Testis (tissue), 3 donors: ENCODE results near the gene NR4A3. TPM values are rescaled to one million over a fixed set of nuclear protein-coding genes. Genes with fewer than 3 reads are reported as not detected.
"Not testable (repeated sequence)": the region's sequence is repeated elsewhere in the genome, so short reads cannot be mapped to it uniquely, and the experiment has no call there.

Source experiments
- DNase-seq: peaks from one replicate; pipeline ENCODE4 v3.0.0-alpha.2; 2019
- H3K27ac ChIP-seq, 2 donors: fragments of 200-600 bp; sonication (generic); one replicate each; pipeline ENCODE4 v1.5.1; 2019
- H3K27me3 ChIP-seq: fragments of 200-600 bp; sonication (generic); one replicate; pipeline ENCODE4 v1.5.1; 2019
- H3K36me3 ChIP-seq: fragments of 200-600 bp; sonication (generic); one replicate; pipeline ENCODE4 v1.5.1; 2017; ENCODE audit warnings: low read depth; ENCODE audit errors: missing control alignments
- H3K4me1 ChIP-seq: fragments of 200-600 bp; sonication (generic); one replicate; pipeline ENCODE4 v1.5.1; 2019
- H3K4me3 ChIP-seq, 2 donors: fragments of 200-600 bp; sonication (generic); one replicate each; pipeline ENCODE4 v1.5.1; 2017 to 2019
- H3K9me3 ChIP-seq: fragments of 200-600 bp; sonication (generic); one replicate; pipeline ENCODE4 v1.5.1; 2017
- CTCF ChIP-seq, 3 experiments: fragments of 450-650 bp in 2 of 3; fragments of 200-600 bp in 1 of 3; sonication (generic) in 1 of 3; IDR thresholded peaks; one replicate each; pipeline ENCODE4 v1.5.1; 2016 to 2019; ENCODE audit warnings: antibody characterized with exemption in 3 of 3, mild to moderate bottlenecking in 2 of 3, moderate library complexity in 1 of 3
- POLR2A ChIP-seq: fragments of 450-650 bp; IDR thresholded peaks from one replicate; pipeline ENCODE4 v1.6.1; 2017; ENCODE audit warnings: antibody characterized with exemption, mild to moderate bottlenecking, moderate library complexity
- WGBS, 2 donors: methylation state at CpG; one replicate each; pipeline ENCODE4 v1.1.5; 2018; 5-methylcytosine and 5-hydroxymethylcytosine counted together
- intact Hi-C: fragments of 100-400 bp; cut with DNase I; formaldehyde crosslinking; loops from one replicate; pipeline ENCODE4 v1.15.1; 2023; ENCODE audit warnings: low total_unique reads
- polyA plus RNA-seq: library from polyadenylated mRNA; stranded (reverse); fragments of 350-450 nt; fragmentation: Illumina TruSeq; extraction: RNeasy Lipid Tissue Mini Kit (QIAGEN cat#74804); gene quantifications from one replicate; pipeline ENCODE4 v1.2.3, GENCODE V29; 2014; ENCODE audit warnings: low read depth, low replicate concordance; ENCODE audit not compliant: insufficient read depth
- total RNA-seq, 2 donors: library from RNA; depleted of rRNA; stranded (reverse); fragments of >200 nt; gene quantifications; one replicate each; pipeline ENCODE4 v1.2.3, GENCODE V29; 2016

NR4A3 gene
- total and polyA plus RNA-seq, 3 donors from 2014 or later = 1.7 to 3.0 (median 2.5) TPM

DNA sequence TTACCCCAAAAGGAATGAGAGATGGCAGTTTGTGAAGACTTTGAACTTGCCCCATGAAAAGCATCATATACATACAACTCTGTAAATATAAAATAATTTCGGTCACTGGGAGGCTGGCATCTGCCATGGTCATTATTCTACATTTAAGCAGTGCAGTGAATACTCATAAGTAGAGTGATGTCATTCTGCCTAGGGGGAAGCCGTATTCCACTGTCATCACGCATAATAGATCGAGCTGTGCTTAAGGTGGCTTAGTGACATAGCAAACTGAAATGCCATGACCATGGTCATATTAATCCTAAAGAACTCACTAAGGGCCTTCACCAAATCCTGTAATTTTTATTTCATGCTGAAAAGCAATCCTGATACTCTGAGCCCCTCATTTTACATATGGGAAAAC, 42.4 kb upstream of the NR4A3 start:
- H3K9me3 ChIP-seq = no peaks in the 10 kb centered on the region
- intact Hi-C loops = no loop called here
- H3K27me3 ChIP-seq = no peaks in the 10 kb centered on the region
- 86 to 96% methylated on average over 4 of the region's 4 CpGs for WGBS, 2 donors
- H3K4me3 ChIP-seq = no peak overlapping the region
- no peak overlapping the region for H3K27ac ChIP-seq
- DNase-seq = no peak
- no peaks in the 10 kb centered on the region for H3K36me3 ChIP-seq
- TF ChIP-seq CTCF (IDR thresholded peaks at IDR 0.05) (no peak), POLR2A (no peak)
- H3K4me1 ChIP-seq = no peaks in the 10 kb centered on the region

DNA sequence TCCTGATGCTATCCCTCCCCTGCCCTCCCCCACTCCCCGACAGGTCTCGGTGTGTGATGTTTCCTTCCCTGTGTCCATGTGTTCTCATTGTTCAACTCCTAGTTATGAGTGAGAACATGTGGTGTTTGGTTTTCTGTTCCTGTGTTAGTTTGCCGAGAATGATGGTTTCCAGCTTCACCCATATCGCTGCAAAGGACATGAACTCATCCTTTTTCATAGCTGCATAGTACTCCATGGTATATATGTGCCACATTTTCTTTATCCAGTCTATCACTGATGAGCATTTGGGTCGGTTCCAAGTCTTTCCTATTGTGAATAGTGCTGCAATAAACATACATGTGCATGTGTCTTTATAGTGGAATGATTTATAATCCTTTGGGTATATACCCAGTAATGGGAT, 39.3 kb upstream of the NR4A3 start:
- H3K36me3 ChIP-seq, H3K4me3 ChIP-seq, H3K4me1 ChIP-seq, intact Hi-C loops, H3K9me3 ChIP-seq, DNase-seq, H3K27me3 ChIP-seq, H3K27ac ChIP-seq: not testable (repeated sequence)
- WGBS, 2 donors = 94 to 95% methylated on average over 5 of the region's 5 CpGs

GRCh38 chr9:99782962-99783718, 38.5 kb upstream of the NR4A3 start:
- H3K4me1 ChIP-seq = no peaks in the 10 kb centered on the region
- WGBS, 2 donors = 88% methylated on average over 6 of the region's 6 CpGs
- H3K9me3 ChIP-seq = no peaks in the 10 kb centered on the region
- TF ChIP-seq POLR2A (no peak), CTCF (IDR thresholded peaks at IDR 0.05) (no peak)
- no peaks in the 10 kb centered on the region for H3K36me3 ChIP-seq
- H3K27ac ChIP-seq = no peak overlapping the region
- no peak for DNase-seq
- H3K27me3 ChIP-seq = no peaks in the 10 kb centered on the region
- intact Hi-C loops = no loop called here
- no peak overlapping the region for H3K4me3 ChIP-seq

DNA sequence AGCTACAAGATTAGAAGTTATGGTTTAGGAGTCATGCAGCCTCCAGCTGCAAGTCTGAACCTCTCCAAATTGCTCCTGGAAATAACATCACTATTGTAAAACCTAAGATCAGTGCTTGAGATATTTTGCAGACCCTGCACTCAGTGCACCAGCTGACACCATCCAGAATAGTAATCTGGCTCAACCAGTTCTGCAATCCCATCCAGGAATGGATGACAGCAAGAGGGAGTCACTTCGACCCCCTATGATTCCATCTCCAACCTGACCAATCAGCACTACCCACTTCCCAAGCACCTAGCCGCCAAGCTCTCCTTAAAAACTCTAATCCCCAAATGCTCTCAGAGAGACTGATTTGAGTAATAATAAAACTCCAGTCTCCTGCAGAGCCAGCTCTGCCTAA, 37.9 kb upstream of the NR4A3 start:
- H3K4me3 ChIP-seq = no peak overlapping the region
- H3K4me1 ChIP-seq = no peaks in the 10 kb centered on the region
- H3K36me3 ChIP-seq = no peaks in the 10 kb centered on the region
- intact Hi-C loops = no loop called here
- no peaks in the 10 kb centered on the region for H3K9me3 ChIP-seq
- H3K27me3 ChIP-seq = no peaks in the 10 kb centered on the region
- TF ChIP-seq CTCF (IDR thresholded peaks at IDR 0.05) = no peak
- TF ChIP-seq POLR2A = no peak
- H3K27ac ChIP-seq = no peak overlapping the region
- no peak for DNase-seq
- WGBS, 2 donors = 42 to 54% methylated on average over 2 of the region's 2 CpGs

GRCh38 chr9:99785010-99785590, 36.6 kb upstream of the NR4A3 start:
- TF ChIP-seq POLR2A (no peak), CTCF (IDR thresholded peaks at IDR 0.05) (no peak)
- Histone ChIP-seq H3K9me3 (no peaks in the 10 kb centered on the region), H3K27me3 (no peaks in the 10 kb centered on the region), H3K4me3 (no peak overlapping the region), H3K4me1 (no peaks in the 10 kb centered on the region), H3K36me3 (no peaks in the 10 kb centered on the region), H3K27ac (no peak overlapping the region)
- 57 to 83% methylated on average over 1 of the region's 1 CpG for WGBS, 2 donors
- intact Hi-C loops = no loop called here
- DNase-seq = no peak
